Keratinocyte (primary cell): ENCODE measurements around the gene BLOC1S6. TPM values are rescaled to one million over a fixed set of nuclear protein-coding genes. Genes with fewer than 3 reads are reported as not detected.

Experiments
- DNase-seq: peaks from one replicate; pipeline ENCODE4 v3.0.0-alpha.2; 2011; ENCODE audit warnings: low read depth, missing footprints, low spot score
- FAIRE-seq: peaks from 2 replicates; lab custom pipeline; 2011; peaks lifted over from hg19 to GRCh38; lab: Jason Lieb, UNC
- H2AFZ ChIP-seq: 2 replicates; pipeline ENCODE4 v1.6.0; 2012; ENCODE audit warnings: low read length, control low read depth, inconsistent platforms; ENCODE audit not compliant: control insufficient read depth
- H3K27ac ChIP-seq: 2 replicates; pipeline ENCODE4 v1.5.1; 2011; ENCODE audit warnings: low read length; ENCODE audit not compliant: control insufficient read depth, insufficient read depth
- H3K27me3 ChIP-seq: 3 replicates; pipeline ENCODE4 v1.6.0; 2011; ENCODE audit warnings: low read length; ENCODE audit not compliant: control insufficient read depth, insufficient read depth; ENCODE audit errors: extremely low read depth
- H3K36me3 ChIP-seq, 2 experiments: 2 replicates in 1 of 2; 3 replicates in 1 of 2; pipeline ENCODE4 v1.5.1; 2011; ENCODE audit warnings: low read length in 2 of 2, mild to moderate bottlenecking in 1 of 2; ENCODE audit not compliant: control insufficient read depth in 2 of 2, insufficient read depth in 2 of 2; ENCODE audit errors: extremely low read depth in 1 of 2
- H3K4me1 ChIP-seq: 3 replicates; pipeline ENCODE4 v1.5.1; 2011; ENCODE audit warnings: low read length; ENCODE audit not compliant: control insufficient read depth, insufficient read depth; ENCODE audit errors: extremely low read depth
- H3K4me2 ChIP-seq: 3 replicates; pipeline ENCODE4 v1.6.0; 2011; ENCODE audit warnings: low read depth, low read length; ENCODE audit not compliant: control insufficient read depth, insufficient read depth; ENCODE audit errors: extremely low read depth
- H3K4me3 ChIP-seq, 3 experiments: fragments of 200-600 bp in 1 of 3; sonication (generic) in 1 of 3; 2 replicates in 2 of 3; 3 replicates in 1 of 3; pipeline ENCODE4 v1.5.1; 2011 to 2016; ENCODE audit warnings: low read length in 3 of 3, mild to moderate bottlenecking in 3 of 3, control low read depth in 2 of 3, inconsistent platforms in 1 of 3, low read depth in 1 of 3, mixed read lengths in 1 of 3, mixed run types in 1 of 3, moderate library complexity in 1 of 3; ENCODE audit not compliant: control insufficient read depth in 2 of 3, insufficient read depth in 2 of 3; ENCODE audit errors: extremely low read depth in 1 of 3
- H3K79me2 ChIP-seq: 2 replicates; pipeline ENCODE4 v1.6.0; 2012; ENCODE audit warnings: low read length; ENCODE audit not compliant: control insufficient read depth, insufficient read depth
- H3K9ac ChIP-seq: 3 replicates; pipeline ENCODE4 v1.6.0; 2011; ENCODE audit warnings: low read length; ENCODE audit not compliant: control insufficient read depth, insufficient read depth; ENCODE audit errors: extremely low read depth
- H3K9me1 ChIP-seq: 3 replicates; pipeline ENCODE4 v1.6.0; 2011; ENCODE audit warnings: low read length; ENCODE audit not compliant: control insufficient read depth, insufficient read depth; ENCODE audit errors: extremely low read depth
- H3K9me3 ChIP-seq: 2 replicates; pipeline ENCODE4 v1.5.1; 2012; ENCODE audit warnings: low read depth, low read length; ENCODE audit not compliant: control insufficient read depth
- H4K20me1 ChIP-seq: 3 replicates; pipeline ENCODE4 v1.6.0; 2011; ENCODE audit warnings: low read length; ENCODE audit not compliant: control insufficient read depth, insufficient read depth; ENCODE audit errors: extremely low read depth
- CTCF ChIP-seq, 3 experiments: IDR thresholded peaks in 1 of 3; conservative IDR thresholded peaks in 1 of 3; optimal IDR thresholded peaks in 1 of 3; 2 replicates in 2 of 3; 3 replicates in 1 of 3; pipeline versions ENCODE3 to v1.5.1; 2011; ENCODE audit warnings: low read length in 3 of 3, mild to moderate bottlenecking in 3 of 3, moderate library complexity in 2 of 3, control low read depth in 1 of 3, inconsistent platforms in 1 of 3; ENCODE audit not compliant: insufficient read depth in 2 of 3; ENCODE audit errors: extremely low read depth in 1 of 3
- EZH2 ChIP-seq: IDR thresholded peaks from one replicate; pipeline ENCODE4 v1.6.1; 2012; ENCODE audit warnings: inconsistent platforms, mild to moderate bottlenecking, low read length, moderate library complexity
- dilution Hi-C: fragments of 300-500 bp; cut with MboI; formaldehyde crosslinking; loops from one replicate; pipeline ENCODE4 v1.7.0; 2020; ENCODE audit warnings: low sequenced_read_pairs; ENCODE audit not compliant: extremely low pct_ligation_motif_present
- polyA plus RNA-seq, 5 experiments: library from polyadenylated mRNA; depleted of rRNA in 3 of 5; stranded (reverse) in 3 of 5; stranded (forward) in 1 of 5; unstranded in 1 of 5; fragments of >200 nt; gene quantifications; 1 replicate in 1 of 5; 2 replicates in 3 of 5; 3 replicates in 1 of 5; pipeline versions ENCODE4 v1.2.1 to v1.2.3, GENCODE V29; 2011 to 2012; ENCODE audit warnings: missing spikeins in 2 of 5, low read depth in 1 of 5, low replicate concordance in 1 of 5

Gene BLOC1S6
- polyA plus RNA-seq, 1 donor (not counting 4 experiments of a cell fraction or from before 2014, with no cell fraction given) = 15.5 TPM

- FAIRE-seq = no peak
- TF ChIP-seq CTCF (optimal IDR thresholded peaks at IDR 0.05 in 1 of 3, IDR thresholded peaks at IDR 0.05 in 1 of 3, conservative IDR thresholded peaks at IDR 0.05 in 1 of 3; ENCODE audit: extremely low read depth in 1 of 3, insufficient read depth in 2 of 3, low read length in 3 of 3) = no peak
- TF ChIP-seq EZH2 = no peak
- no peaks in the 10 kb centered on the region for H3K79me2 ChIP-seq
- H3K27me3 ChIP-seq = no peaks in the 10 kb centered on the region
- no peak overlapping the region for H3K9ac ChIP-seq
- H3K9me1 ChIP-seq = no peaks in the 10 kb centered on the region
- H3K27ac ChIP-seq = no peak overlapping the region
- no peak for DNase-seq
- no peaks in the 10 kb centered on the region for H3K9me3 ChIP-seq
- no peaks in the 10 kb centered on the region for H3K36me3 ChIP-seq
- dilution Hi-C loops = no loop called here
- no peak overlapping the region for H3K4me2 ChIP-seq
- H3K4me3 ChIP-seq = no peak overlapping the region
- no peaks in the 10 kb centered on the region for H4K20me1 ChIP-seq
- H3K4me1 ChIP-seq = peaks cover under 1% of the 10 kb centered on the region
- no peak overlapping the region for H2AFZ ChIP-seq
These were observed 42.7 kb upstream of the BLOC1S6 start for GRCh38 chr15:45544266-45545023.

- H3K9ac ChIP-seq = no peak overlapping the region
- dilution Hi-C loops = no loop called here
- no peaks in the 10 kb centered on the region for H4K20me1 ChIP-seq
- FAIRE-seq (no peak), DNase-seq (no peak)
- no peak overlapping the region for H3K4me3 ChIP-seq
- H3K9me1 ChIP-seq = no peaks in the 10 kb centered on the region
- H2AFZ ChIP-seq = no peak overlapping the region
- H3K4me1 ChIP-seq = peaks cover 10% of the 10 kb centered on the region
- TF ChIP-seq EZH2 = no peak
- no peak for TF ChIP-seq CTCF (optimal IDR thresholded peaks at IDR 0.05 in 1 of 3, IDR thresholded peaks at IDR 0.05 in 1 of 3, conservative IDR thresholded peaks at IDR 0.05 in 1 of 3; ENCODE audit: extremely low read depth in 1 of 3, insufficient read depth in 2 of 3, low read length in 3 of 3)
- H3K27me3 ChIP-seq = no peaks in the 10 kb centered on the region
- H3K4me2 ChIP-seq = no peak overlapping the region
- no peaks in the 10 kb centered on the region for H3K9me3 ChIP-seq
- H3K27ac ChIP-seq = no peak overlapping the region
- no peaks in the 10 kb centered on the region for H3K79me2 ChIP-seq
- H3K36me3 ChIP-seq = no peaks in the 10 kb centered on the region
These were observed 40.4 kb upstream of the BLOC1S6 start for GRCh38 chr15:45546789-45547188.
